HuH-7.5 (cell line): ENCODE data around the gene TTC6.
A peak's percentile ranks its signal among the peaks of the same experiment; 100 is the strongest.
"Not testable (repeated sequence)": the region's sequence is repeated elsewhere in the genome, so short reads cannot be mapped to it uniquely, and the experiment has no call there.

Experiments used
- DNase-seq: peaks from one replicate; pipeline ENCODE4 v3.0.0; 2011; ENCODE audit warnings: low spot score

Gene TTC6

GRCh38 chr14:37594971-37595808, at the start of gene TTC6, which contains the start of gene FOXA1:
TSS of gene TTC6 (plus strand) at chr14:37595629. CDS start at chr14:37622065, 26,436 bp downstream.
TSS of gene FOXA1 (minus strand) at chr14:37595249. CDS start at chr14:37594972, 277 bp downstream.
- peak; percentile 82 for DNase-seq

GRCh38 chr14:37546621-37547447, 48.6 kb upstream of the TTC6 start:
- peak; percentile 28 for DNase-seq

- no peak for DNase-seq
Observed at GRCh38 chr14:37550511-37550910, 44.9 kb upstream of the TTC6 start.

- no peak for DNase-seq
Observed at GRCh38 chr14:37551119-37551518, 44.3 kb upstream of the TTC6 start.

- DNase-seq: no peak
Observed at GRCh38 chr14:37553935-37554550, 41.4 kb upstream of the TTC6 start.

GRCh38 chr14:37555596-37555995, 39.8 kb upstream of the TTC6 start:
- DNase-seq: not testable (repeated sequence)

GRCh38 chr14:37558740-37559139, 36.7 kb upstream of the TTC6 start:
- DNase-seq: no peak

- DNase-seq: no peak
Observed at GRCh38 chr14:37559386-37559785, 36.0 kb upstream of the TTC6 start.

GRCh38 chr14:37563189-37563588, 32.2 kb upstream of the TTC6 start:
- no peak for DNase-seq

- DNase-seq: no peak
Observed at GRCh38 chr14:37565550-37565949, 29.9 kb upstream of the TTC6 start.

- DNase-seq: no peak
Observed at GRCh38 chr14:37566811-37567371, 28.5 kb upstream of the TTC6 start.

GRCh38 chr14:37569729-37570128, 25.7 kb upstream of the TTC6 start:
- DNase-seq: no peak

GRCh38 chr14:37571391-37571790, 24.0 kb upstream of the TTC6 start:
- no peak for DNase-seq

- DNase-seq: no peak
Observed at GRCh38 chr14:37573356-37573755, 22.1 kb upstream of the TTC6 start.

- DNase-seq: no peak
Observed at GRCh38 chr14:37579274-37579673, 16.2 kb upstream of the TTC6 start.

- no peak for DNase-seq
Observed at GRCh38 chr14:37580146-37580545, 15.3 kb upstream of the TTC6 start.

- no peak for DNase-seq
Observed at GRCh38 chr14:37583358-37584210, 11.8 kb upstream of the TTC6 start.

GRCh38 chr14:37584211-37585100, 11.0 kb upstream of the TTC6 start:
- no peak for DNase-seq

GRCh38 chr14:37585101-37585511, 10.3 kb upstream of the TTC6 start:
- DNase-seq: no peak
